Neural progenitor cell (in vitro differentiated cells): ENCODE data around the gene NFASC. TPM values are rescaled to one million over a fixed set of nuclear protein-coding genes. Genes with fewer than 3 reads are reported as not detected.

Experiments used
- DNase-seq: peaks from one replicate; pipeline ENCODE4 v3.0.0-alpha.2; 2016; ENCODE audit warnings: low spot score
- H2AFZ ChIP-seq: fragments of 200-600 bp; sonication (generic); replicated peaks from 2 replicates; pipeline ENCODE4 v1.6.1; 2016; ENCODE audit warnings: antibody characterized with exemption
- H3F3A ChIP-seq: fragments of 200-600 bp; sonication (generic); 2 replicates; pipeline ENCODE4 v1.6.1; 2016; ENCODE audit warnings: antibody characterized with exemption, low read depth
- H3K27ac ChIP-seq: fragments of 200-600 bp; sonication (generic); 2 replicates; pipeline ENCODE4 v1.5.1; 2016; ENCODE audit warnings: mild to moderate bottlenecking
- H3K27me3 ChIP-seq: fragments of 200-600 bp; sonication (generic); 2 replicates; pipeline ENCODE4 v1.6.1; 2016; ENCODE audit warnings: mild to moderate bottlenecking, moderate library complexity
- H3K36me3 ChIP-seq: fragments of 200-600 bp; sonication (generic); 2 replicates; pipeline ENCODE4 v1.5.1; 2016
- H3K4me1 ChIP-seq: fragments of 200-600 bp; sonication (generic); 2 replicates; pipeline ENCODE4 v1.6.1; 2016; ENCODE audit warnings: mixed run types
- H3K4me2 ChIP-seq: fragments of 200-600 bp; sonication (generic); 2 replicates; pipeline ENCODE4 v1.6.1; 2016
- H3K4me3 ChIP-seq: fragments of 200-600 bp; sonication (generic); 2 replicates; pipeline ENCODE4 v1.5.1; 2016
- H3K79me2 ChIP-seq: fragments of 200-600 bp; sonication (generic); 2 replicates; pipeline ENCODE4 v1.6.1; 2016; ENCODE audit warnings: low read depth
- H3K9ac ChIP-seq: fragments of 200-600 bp; sonication (generic); 2 replicates; pipeline ENCODE4 v1.6.1; 2016
- H3K9me3 ChIP-seq: fragments of 200-600 bp; sonication (generic); 2 replicates; pipeline ENCODE4 v1.5.1; 2016; ENCODE audit warnings: low read depth
- H4K20me1 ChIP-seq: fragments of 200-600 bp; sonication (generic); 2 replicates; pipeline ENCODE4 v1.6.1; 2016; ENCODE audit warnings: low read depth
- H3K27ac Mint-ChIP-seq: 3 replicates; pipeline ENCODE4 v1.8.0; 2021; ENCODE audit warnings: mixed read lengths
- H3K27me3 Mint-ChIP-seq: 2 replicates; pipeline ENCODE4 v1.8.0; 2022; ENCODE audit warnings: low read depth, mild to moderate bottlenecking, inconsistent platforms, moderate library complexity, mixed read lengths; ENCODE audit not compliant: insufficient read depth
- H3K36me3 Mint-ChIP-seq: 3 replicates; pipeline ENCODE4 v1.8.0; 2021; ENCODE audit warnings: mixed read lengths
- H3K4me1 Mint-ChIP-seq: 3 replicates; pipeline ENCODE4 v1.8.0; 2021; ENCODE audit warnings: mixed read lengths
- H3K4me3 Mint-ChIP-seq: 3 replicates; pipeline ENCODE4 v1.8.0; 2021; ENCODE audit warnings: mild to moderate bottlenecking, moderate library complexity, mixed read lengths
- H3K9me3 Mint-ChIP-seq: 3 replicates; pipeline ENCODE4 v1.8.0; 2020; ENCODE audit warnings: mixed read lengths
- CTCF ChIP-seq: fragments of 200-600 bp; sonication (generic); IDR thresholded peaks from 2 replicates; pipeline ENCODE4 v1.5.1; 2017; ENCODE audit warnings: antibody characterized with exemption, mild to moderate bottlenecking
- EZH2 ChIP-seq: fragments of 200-600 bp; sonication (generic); IDR thresholded peaks from 2 replicates; pipeline ENCODE4 v1.6.1; 2017; ENCODE audit warnings: antibody characterized with exemption, mild to moderate bottlenecking, moderate library complexity
- EZH2phosphoT487 ChIP-seq: fragments of 200-600 bp; sonication (generic); IDR thresholded peaks from 2 replicates; pipeline ENCODE4 v1.6.1; 2017; ENCODE audit warnings: antibody characterized with exemption
- total RNA-seq: library from RNA; depleted of rRNA; stranded (reverse); fragments of >200 nt; gene quantifications from 2 replicates; pipeline ENCODE4 v1.2.3, GENCODE V29; 2015; ENCODE audit warnings: low replicate concordance

The NFASC gene
- total RNA-seq, 1 donor from 2014 or later = 2.5 TPM

- Histone ChIP-seq H3K27ac (no peak overlapping the region), H4K20me1 (no peaks in the 10 kb centered on the region), H3K4me2 (no peak overlapping the region), H3K4me3 (no peak overlapping the region), H3K79me2 (no peaks in the 10 kb centered on the region), H2AFZ (no peak overlapping the region), H3F3A (no peaks in the 10 kb centered on the region), H3K27me3 (no peaks in the 10 kb centered on the region), H3K9me3 (no peaks in the 10 kb centered on the region), H3K36me3 (no peaks in the 10 kb centered on the region), H3K4me1 (peaks cover 6% of the 10 kb centered on the region), H3K9ac (no peak overlapping the region)
- Mint-ChIP-seq H3K4me1 (no peaks in the 10 kb centered on the region), H3K4me3 (no peak overlapping the region), H3K9me3 (no peaks in the 10 kb centered on the region), H3K27me3 (peaks cover 9% of the 10 kb centered on the region), H3K36me3 (no peaks in the 10 kb centered on the region), H3K27ac (no peak overlapping the region)
- no peak for TF ChIP-seq EZH2
- no peak for TF ChIP-seq CTCF
- no peak for TF ChIP-seq EZH2phosphoT487
- no peak for DNase-seq
Measured at GRCh38 chr1:204962742-204963632, 92.3 kb downstream of the NFASC start.

DNA sequence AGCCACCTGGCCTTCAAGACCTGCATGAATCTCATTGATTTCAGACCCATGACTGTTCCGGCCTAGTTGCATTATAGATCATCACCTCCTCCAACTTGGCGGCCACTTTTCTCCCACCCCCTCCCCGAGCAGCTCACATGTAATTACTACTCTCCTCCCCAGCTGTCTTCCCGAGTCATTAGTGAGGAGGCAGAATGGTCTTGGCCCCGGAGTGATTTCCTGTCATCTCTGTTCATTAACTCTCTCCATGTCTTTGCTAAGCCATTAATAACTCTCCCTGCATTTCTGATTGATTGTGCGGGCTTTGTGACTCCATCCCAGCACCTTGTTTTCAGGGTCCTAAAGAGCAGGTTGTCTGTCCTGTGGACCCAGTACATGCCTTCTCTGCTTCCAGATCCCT lies 96.8 kb downstream of the NFASC start:
- no peak overlapping the region for H3K4me3 Mint-ChIP-seq
- Histone ChIP-seq H3F3A (no peaks in the 10 kb centered on the region), H3K27me3 (no peaks in the 10 kb centered on the region), H3K9me3 (no peaks in the 10 kb centered on the region), H3K27ac (no peak overlapping the region), H3K79me2 (no peaks in the 10 kb centered on the region), H2AFZ (no peak overlapping the region), H3K4me2 (no peak overlapping the region), H3K9ac (no peak overlapping the region), H3K36me3 (no peaks in the 10 kb centered on the region), H4K20me1 (no peaks in the 10 kb centered on the region), H3K4me3 (no peak overlapping the region), H3K4me1 (peaks cover 3% of the 10 kb centered on the region)
- H3K27ac Mint-ChIP-seq = no peak overlapping the region
- H3K27me3 Mint-ChIP-seq = peaks cover 4% of the 10 kb centered on the region
- H3K36me3 Mint-ChIP-seq = no peaks in the 10 kb centered on the region
- no peaks in the 10 kb centered on the region for H3K9me3 Mint-ChIP-seq
- DNase-seq = no peak
- no peak for TF ChIP-seq EZH2phosphoT487
- TF ChIP-seq EZH2 = no peak
- no peak for TF ChIP-seq CTCF
- peaks cover 3% of the 10 kb centered on the region for H3K4me1 Mint-ChIP-seq

- Mint-ChIP-seq H3K4me3 (no peak overlapping the region), H3K27me3 (peaks cover 4% of the 10 kb centered on the region), H3K36me3 (no peaks in the 10 kb centered on the region), H3K9me3 (no peaks in the 10 kb centered on the region), H3K27ac (no peak overlapping the region), H3K4me1 (peaks cover 3% of the 10 kb centered on the region)
- H3K27ac ChIP-seq = no peak overlapping the region
- no peaks in the 10 kb centered on the region for H3K36me3 ChIP-seq
- H3K9me3 ChIP-seq = no peaks in the 10 kb centered on the region
- H3K4me3 ChIP-seq = no peak overlapping the region
- H3K27me3 ChIP-seq = no peaks in the 10 kb centered on the region
- no peaks in the 10 kb centered on the region for H3K79me2 ChIP-seq
- no peak overlapping the region for H3K4me2 ChIP-seq
- H3K4me1 ChIP-seq = peaks cover 3% of the 10 kb centered on the region
- DNase-seq = no peak
- no peak overlapping the region for H2AFZ ChIP-seq
- no peaks in the 10 kb centered on the region for H4K20me1 ChIP-seq
- no peak overlapping the region for H3K9ac ChIP-seq
- no peaks in the 10 kb centered on the region for H3F3A ChIP-seq
- TF ChIP-seq EZH2 = no peak
- no peak for TF ChIP-seq CTCF
- TF ChIP-seq EZH2phosphoT487 = no peak
Measured at GRCh38 chr1:204968135-204968534, 97.5 kb downstream of the NFASC start.
